Activated naive CD4-positive, alpha-beta T cell treated with anti-CD3 and anti-CD28 coated beads, Interleukin-2, amount 50 U/mL, for 16 hours (primary cell): Measurements from ENCODE around the gene FANCI.
A peak's percentile ranks its signal among the peaks of the same experiment; 100 is the strongest.

ENCODE experiments used
- DNase-seq: peaks from one replicate; pipeline ENCODE4 v3.0.0-alpha.2; 2020

FANCI gene

DNA sequence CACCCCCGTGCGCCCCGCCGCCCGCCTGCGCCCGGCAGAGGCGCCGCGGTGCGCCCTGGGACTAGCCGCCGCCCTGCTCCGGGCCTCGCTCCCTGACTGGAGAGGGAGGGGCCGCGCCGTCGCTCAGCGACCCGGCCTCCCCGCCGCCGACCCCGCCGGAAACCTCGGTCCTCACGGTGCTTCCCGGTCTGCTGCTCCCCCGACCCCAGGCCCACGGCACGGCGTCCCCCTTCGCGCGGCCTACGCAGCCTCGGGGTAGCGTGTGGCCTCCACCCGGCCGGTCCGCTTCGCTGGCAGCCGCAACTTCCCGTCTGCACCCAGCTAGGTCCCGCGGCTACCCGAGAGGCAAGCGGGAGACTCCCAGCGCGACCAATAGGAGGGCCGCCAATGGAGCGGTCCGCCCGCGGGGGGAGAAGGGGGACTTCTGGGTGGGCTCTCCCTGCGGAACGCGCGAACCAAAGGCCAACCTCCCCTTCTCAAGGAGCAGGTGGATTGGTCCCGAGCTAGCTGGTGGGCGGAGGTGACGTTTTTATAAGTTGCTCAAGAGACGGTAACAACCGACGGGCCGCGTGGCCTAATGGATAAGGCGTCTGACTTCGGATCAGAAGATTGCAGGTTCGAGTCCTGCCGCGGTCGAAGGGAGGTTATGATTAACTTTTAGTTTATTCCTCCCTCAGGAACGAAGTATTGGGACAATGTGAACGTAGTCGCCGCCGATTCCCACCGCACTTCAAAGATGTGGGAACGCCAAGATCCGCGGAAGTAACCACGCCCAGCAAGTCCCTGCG is 90.9 kb downstream of the FANCI start, which contains the start of gene POLG:
TSS of gene POLG (minus strand) at position 315 of the 788 bp plus-strand sequence. CDS start 1,070 bp downstream, outside the sequence.
- DNase-seq: peak; percentile 98

DNA sequence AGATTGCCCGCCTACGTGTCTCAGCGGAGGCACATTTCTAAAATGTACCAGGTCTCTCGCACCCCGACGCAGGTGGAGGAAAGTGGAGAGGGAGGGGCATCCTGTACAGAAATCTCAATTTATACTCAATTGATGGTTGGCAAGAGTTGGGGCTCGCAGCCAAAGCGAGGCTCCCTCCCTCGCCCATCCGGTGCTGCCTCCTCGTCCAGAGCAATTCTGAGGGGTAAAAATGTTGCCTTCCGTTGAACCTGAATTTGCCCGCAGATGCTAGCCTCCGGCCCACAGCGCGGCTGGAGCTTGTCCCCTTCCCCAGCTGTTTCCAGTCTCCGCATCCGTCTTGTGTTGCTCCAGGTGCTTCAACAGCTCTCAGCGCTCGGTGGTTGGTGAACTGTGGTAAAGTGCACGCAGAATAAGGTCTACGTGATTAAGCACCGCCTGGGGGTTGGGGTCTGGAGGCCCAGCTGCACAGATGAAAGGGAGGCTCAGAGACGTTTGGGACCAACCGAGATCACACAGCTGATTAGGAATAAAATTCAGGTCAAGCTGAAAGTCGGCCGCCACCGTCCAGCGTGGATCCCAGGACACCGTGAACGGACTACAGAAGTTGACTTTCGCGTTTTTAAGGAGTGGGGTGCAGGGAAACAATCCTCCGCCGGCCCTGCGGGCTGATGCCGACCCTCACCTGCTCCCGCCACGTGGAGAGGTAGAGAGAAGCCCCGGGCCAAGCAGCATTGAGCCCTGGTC is 91.7 kb downstream of the FANCI start:
- no peak for DNase-seq

DNA sequence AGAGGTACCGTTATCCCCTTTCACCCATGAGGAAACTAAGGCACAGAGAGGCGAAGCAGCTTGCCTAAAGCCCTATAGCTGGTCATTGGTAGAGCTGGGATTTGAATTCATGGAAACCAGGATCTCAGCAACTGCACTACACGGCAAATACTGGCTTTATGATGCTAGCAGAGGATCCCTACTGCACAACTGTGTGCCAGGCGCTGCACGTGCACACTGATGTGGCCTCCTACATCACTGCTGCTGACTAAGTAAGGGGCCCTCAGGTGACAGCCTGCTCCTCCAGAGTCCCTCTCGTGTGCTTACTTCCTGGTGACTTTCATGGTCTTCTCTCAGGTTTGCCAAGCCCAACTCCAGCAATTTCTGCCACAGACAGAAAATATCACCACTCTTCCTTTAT is 94.3 kb downstream of the FANCI start:
- no peak for DNase-seq

DNA sequence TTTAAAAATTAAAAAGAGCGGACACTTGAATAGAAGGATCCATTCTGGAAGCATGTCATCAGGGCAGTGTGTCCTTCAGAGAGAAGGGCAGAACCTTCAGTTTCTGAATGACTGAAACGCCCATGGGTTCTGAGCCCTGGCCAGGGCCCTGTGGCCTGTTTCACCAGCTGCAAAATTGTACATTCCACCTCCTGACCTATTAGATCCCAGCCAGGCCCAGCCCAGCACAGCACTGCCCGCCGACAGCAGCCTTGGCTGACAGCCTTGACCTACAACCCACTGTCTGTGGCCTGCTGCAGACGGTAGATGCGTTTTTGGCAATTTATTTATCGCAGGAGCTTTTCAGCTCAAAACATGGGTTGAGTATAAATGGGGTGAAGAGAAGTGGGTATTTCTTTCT is 96.8 kb downstream of the FANCI start:
- DNase-seq: no peak

DNA sequence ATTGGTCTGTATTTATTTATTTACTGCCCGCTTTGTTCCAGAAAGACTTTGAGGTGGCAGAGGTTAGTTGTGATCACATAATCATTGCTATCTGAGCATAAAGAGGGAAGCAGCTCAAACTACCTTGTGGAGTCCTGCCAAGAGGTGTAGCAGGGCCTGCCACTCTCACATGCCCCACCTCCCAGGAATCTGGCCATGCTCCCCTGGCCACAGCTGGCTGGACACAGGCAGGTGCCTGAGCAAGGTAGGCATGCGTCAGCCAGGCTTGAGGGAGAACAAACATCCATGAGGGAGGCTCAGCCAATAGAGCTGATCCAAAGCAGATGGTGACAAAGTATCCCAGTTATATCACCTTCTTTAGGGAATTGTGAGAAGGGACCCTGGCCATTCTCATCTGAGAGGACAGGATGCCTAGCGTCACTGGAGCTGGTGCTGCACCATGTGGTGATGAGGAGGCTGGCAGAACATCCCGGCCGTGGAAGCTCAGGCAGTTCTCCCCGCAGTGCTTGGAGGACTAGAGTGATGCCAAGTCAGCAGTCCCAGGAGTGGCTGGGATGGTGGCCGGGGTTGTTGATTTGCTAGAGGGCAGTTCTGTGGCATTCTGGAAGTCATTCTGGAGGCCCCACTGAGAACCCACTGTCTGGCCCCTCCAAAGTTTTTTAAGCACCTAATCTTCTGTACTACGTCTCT is 97.7 kb downstream of the FANCI start:
- no peak for DNase-seq

DNA sequence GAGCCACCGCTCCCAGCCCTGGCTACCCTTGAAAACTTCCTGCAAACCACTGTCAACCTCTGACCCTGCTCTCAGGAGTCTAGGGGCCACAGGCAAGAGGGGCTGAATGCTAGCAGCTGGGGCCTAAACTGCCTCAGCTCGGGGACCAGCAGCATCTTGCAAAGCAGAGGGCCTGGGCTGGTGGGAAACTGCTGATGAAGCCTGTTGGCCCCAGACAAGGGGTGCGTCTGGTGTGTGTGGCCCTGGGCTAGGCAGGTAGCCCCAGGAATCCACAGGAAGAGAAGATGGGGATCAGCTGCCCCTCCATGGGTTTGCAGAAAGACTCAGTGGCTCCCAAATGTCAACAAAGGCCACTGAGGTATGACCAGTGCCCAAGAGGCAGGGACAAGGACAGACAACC is 99.1 kb downstream of the FANCI start:
- no peak for DNase-seq

DNA sequence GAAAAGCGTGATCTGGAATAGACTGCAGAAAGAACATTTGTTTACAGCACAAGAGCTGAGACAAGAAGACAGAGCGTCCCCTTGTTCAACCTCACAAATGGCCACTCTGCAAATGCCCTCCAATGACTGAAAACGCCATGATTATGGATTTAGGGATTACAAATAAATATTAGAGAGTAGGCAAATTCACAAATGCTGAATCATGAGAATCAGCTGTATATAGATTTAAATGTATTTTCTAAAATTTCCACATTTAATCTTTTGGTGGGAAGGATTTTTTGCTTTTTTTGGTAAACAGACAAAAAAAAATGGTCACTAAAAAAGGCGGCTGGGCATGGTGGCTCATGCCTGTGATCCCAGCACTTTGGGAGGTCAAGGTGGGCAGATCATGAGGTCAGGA is 101.5 kb downstream of the FANCI start:
- no peak for DNase-seq

DNA sequence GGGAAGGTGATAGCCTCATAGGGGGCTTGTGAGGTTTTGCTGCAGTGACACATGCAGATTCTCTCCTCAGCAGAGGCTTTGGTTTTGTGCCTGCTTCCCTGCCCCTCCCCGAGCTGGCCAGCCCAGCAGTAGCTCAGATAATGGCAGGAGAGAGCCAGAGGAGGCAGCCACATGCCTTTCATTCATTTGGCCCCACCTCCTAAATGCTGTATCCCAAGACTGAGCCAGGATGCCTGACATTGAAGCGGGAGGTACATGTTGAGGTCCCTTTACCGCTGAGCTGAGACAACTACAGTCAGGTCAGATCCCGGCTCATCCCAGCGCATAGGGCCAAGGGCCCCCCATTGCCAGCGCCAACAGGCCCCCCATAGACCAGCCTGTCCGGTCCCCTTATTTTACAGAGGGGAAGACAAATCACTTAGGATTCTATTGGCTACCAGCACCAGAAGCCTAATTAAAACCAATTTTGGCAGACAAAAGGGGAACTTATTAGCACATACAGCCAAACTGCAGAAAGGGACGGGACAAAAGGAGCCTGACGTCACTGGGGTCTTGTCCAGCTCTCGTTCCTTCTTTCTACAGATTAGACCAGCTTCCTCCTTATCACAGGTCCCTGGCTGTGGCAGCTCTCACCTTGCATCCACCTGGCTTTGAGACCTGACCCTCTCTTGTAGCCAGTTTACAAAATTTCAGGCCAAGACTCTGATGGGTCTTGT is 102.9 kb downstream of the FANCI start:
- no peak for DNase-seq

DNA sequence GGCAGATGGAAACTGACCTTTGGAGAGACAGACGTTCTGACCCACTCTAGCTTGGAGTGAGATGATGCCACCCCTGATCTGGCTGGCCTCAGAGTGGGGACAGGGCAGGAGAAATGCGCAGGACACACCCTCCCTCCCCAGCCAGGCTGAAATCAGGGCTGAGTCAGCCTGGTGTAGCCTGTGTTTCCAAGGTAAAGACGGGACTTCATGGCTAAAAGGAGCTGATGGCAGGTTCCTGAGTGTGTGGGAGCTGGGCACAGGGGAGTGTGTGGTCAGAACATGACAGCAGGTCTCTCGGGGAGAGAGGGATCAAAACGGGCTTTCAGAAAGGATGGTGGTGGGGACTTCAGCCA is 105.4 kb downstream of the FANCI start:
- DNase-seq: no peak

DNA sequence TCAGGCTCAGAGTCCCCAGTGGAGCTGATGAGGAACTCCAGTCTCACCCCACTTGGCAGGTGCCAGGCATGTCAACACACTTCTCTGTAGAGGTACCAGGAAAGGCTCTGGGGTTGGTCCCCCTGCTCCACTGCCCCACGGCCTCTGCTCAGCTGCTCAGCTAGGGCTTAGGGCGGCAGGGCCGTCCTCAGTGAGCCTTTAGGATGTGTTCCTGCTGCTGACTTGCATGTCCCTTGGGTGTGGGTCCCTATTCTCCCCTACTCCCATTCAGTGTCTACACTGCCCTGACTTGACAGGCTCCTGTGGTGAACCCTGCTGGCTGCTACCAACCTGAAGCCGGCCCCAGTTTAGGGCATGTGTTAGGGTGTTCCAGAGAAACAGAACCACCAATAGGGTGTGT is 108.7 kb downstream of the FANCI start:
- no peak for DNase-seq

DNA sequence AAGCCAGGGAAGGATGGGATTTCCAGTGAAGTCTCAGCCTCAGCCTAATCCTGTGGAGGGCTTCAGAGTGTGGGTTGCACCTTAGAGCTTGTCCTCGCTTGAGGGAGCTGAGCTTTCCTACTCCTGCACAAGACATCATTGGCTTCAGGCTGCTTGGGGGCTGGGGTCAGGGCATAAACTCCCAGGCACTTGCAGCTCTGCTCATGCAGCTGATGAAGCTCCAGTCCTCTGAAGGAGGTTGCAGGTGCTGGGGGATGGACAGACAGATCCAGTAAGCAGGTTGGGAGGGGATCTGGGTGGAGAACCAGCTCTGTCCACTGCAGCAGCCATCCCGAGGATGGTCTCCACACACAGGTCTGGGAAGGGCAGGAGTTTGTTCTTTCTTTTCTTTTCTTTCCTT is 110.2 kb downstream of the FANCI start:
- no peak for DNase-seq

DNA sequence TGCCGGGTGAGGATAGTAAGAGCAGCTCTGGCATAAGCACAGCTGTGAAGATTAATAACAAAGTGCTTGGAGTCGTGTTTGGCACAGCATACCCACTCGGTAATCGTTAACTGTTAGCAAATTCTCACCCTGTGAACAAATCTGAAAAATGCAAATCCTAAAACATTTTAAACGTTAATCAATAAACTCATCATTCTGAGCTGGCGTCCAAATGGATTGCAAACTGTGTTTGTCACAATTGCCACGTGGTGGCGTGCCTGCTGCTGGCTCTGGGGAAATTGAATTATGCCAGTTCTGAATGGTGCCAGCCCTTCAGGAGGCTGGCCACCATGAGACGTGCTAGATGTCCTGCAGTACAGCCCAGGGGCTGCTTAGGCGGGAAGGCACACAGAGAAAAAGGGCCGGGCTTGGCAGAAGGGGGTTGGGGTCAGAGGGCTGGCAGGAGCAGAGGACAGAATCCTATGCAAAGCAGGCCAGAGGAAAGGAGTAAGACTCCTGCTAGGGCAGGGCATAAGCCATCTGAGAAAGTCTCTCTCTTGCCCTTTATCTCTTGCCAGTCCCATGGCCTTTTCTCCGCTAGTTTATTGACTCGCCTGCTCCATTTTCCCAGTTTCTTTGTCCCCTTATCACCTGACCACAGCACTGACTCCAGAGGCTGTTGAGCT is 113.0 kb downstream of the FANCI start:
- DNase-seq: no peak

DNA sequence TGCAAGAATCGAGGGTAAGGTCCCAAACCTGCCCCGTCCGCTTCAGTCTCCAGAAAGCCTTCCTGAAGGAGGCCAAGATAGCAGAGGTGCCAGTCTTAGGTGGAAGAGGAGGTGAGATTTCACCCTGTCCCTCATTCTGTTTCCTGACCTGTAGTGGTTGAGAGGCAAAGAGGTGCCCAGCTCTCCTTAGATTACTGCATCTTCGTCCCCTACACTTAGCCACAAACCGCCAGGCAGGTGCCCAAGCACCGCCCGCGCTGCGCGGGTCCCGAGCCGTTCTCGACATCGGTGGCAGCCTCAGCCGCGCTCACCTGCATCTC is 114.6 kb downstream of the FANCI start:
- DNase-seq: no peak

DNA sequence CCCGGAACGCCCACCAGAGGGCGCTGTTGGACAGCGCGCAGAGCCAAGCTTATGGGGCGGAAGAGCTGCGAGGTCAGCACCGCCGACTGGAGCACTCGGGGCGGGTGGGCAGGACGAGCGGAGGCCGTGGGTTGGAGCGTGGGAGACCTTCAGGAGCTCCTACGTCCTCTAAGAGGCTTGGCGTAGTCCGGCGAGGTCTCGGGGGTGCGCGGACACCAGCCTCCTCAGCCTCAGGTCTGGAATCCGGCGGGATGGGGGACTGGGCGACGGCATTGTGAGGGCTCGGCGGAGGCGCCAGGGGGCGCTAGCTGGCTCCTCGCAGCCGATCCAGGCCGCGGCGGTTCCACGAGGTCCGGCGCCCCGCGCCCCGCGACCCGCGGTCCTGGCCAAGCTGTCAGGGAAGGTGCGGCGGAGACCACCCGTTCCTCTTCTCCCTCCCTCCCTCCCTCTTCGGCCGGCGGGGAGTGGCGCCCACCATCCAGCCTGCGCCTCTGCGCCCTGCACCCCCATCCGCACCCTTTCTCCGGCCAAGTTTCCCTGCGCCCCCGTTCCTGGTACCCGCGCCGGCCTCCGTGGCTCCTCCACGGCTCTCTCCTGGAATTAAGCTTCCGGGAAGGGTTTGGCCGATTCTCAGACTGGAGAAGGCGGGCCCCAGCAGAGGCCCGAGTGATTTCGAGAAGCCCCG is 115.1 kb downstream of the FANCI start:
- DNase-seq: peak; percentile 82

DNA sequence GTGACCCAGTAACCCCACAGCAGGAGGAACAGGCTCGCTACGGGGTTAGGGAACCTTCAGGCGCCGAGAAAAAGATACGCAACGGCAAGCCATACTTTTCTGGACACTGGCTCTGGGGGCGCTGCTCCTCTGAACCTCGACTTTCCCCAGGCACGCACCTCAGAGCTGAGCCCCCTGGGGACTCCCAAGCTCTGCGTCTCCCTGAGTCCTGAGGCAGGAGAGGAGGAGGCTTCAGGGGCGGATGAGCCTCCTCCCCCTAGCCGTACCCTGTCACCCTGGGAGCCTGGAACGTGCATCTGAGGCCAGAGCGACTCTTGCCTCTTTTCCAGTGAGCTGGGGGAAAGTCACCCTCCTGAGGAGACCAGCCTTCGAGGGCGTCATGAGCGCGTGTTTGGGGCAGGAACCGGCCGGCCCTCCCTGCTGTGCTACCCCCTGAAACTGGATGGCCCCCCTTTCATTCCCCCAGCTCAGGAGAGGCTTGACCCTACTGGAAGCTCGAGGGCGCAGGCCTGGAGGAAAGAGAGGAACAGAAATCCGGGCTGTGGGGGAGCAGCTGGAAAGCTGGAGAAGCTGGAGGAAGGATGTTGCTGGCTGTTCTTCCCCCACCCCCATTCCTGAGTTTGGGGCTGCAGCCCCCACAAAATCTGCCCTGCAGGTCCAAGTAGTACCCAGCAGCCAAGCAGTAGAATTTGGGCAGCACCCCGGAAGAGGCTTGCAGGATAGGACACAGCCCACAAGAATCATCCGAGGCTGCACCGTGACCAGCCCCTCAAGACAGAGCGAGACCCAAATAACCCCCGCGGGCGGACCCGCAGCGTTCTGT is 115.9 kb downstream of the FANCI start:
- DNase-seq: no peak

DNA sequence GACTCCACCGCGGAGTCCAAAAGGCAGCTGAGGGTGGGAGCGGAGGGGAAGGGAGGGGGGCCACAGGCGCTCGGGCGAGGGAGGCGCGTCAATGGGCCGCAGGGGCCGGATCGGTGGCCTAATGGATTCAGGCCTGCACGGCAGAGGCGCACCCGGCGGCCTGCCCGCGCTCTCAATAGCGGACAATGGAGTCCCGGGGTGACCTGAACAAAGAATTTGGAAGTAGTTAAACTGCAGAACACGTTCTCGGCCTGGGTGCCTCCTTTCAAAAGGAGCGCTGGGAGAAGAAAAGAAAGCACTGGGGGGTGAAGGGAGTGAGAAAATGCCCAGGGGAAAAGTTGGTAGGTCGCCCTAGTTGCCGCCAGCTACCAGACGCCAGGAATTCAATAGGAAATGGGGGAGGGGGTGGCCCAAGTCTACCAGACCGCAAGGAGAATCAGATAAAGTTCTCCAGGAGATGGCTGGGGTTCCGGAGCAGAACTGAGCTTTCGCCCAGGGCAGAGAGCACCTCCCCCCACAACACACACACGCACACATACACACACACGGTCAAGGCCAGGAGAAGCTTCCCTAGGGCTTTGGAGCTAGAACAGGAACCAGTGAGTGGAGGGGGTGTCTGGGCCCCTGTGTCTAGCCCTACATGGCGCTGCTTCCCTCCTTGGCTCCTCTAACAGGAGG is 116.7 kb downstream of the FANCI start:
- no peak for DNase-seq

DNA sequence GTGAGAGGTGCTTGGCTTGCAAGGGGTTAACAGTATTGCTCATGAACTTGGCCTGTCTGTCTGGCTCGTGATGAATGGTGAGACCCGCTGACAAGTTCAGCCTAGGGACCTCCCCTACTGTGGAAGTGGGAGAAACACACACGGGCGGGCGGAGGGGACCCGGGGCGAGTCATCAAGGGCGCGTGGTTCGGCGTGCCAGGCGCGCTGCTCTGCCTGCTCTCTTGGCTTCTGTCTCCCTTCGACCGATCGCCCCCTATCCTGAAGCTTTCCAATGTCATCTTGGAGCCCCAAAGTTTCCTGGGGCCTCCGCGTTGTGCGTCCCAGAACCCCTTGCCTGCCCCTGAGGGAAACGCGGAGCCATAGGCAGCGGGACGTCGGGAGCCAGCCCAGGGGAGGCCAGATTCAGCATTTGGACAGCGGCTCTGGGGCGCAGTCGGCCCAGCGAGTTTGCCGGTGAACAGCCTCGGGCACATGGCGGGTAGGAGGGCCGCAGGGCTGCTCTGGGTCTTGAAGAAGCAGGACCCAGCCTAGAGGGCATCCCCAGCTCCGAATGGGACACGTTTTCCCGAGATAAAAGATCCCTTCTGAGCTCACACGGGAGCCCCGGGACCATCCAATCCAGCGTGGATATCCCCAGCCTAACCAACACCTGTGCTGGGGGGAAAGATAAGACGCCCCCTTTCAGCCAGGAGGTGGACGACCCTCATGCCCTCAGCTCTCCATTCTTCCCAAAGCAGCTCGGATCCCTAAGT is 117.8 kb downstream of the FANCI start:
- peak; percentile 59 for DNase-seq

DNA sequence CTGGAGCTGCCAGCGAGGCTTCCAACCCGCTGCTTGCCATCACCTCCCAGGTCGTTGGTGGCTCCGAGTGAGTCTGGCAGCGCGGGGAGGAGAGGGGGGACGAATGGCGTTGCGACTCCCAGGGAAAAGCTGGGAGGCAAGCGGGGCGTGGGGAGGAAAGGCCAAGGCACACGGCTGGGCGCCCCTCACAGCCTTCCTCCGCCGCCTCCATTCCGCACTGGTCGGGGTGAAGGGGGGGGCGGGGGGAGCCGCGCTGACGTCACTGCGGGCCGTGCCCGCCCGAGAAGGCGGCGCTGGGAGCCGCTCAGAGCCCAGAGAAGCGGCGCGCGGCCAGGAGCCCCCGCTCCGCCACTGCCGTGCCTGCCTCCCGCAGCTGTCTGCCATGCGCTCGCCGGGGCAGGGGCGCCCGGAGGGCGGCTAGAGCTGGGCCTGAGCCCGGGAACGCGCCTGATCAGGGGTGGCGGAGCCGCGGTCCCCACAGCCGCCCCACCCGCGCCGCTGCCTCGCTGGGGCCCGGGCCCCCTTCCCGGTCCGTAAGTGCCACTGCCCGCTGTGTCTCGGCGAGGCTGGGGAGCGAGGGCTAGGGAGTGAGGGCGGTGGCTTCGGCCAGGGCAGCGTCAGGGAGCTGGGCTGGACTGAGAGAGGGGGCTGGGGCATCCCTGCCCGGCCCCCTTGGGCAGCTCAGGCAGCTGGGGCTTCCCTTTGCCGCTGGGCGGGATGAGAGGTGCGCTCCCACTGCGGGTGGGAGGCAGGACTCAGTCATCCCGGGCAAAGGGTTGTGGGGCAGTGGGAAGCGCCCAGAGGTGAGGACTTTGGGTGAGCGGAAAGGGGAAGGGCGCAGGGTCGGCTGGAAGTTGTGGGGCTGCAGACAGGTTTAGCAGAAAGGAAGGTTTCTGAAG is 118.7 kb downstream of the FANCI start:
- no peak for DNase-seq

DNA sequence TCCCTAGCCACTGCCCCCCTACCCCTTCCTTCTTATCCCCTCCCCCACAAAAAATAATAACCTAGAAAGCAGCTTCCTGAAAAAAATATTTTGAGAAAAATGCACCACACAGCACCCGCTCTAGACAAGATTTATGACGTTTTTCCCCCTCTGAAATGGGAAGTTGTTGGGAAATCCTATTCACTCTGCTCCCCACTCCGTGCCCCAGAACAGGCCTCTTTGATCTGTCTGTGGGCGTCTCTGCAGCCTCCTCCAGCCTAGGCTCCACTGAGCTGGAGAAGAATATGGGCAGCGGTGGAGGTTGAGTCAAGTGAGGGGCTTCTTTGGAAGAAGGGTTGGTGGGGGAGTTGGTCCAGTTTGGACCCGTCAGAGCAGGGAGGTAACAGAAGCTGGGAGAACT is 119.4 kb downstream of the FANCI start:
- DNase-seq: no peak
